22Rv1 (cell line): Measurements from ENCODE around the gene PLEKHM3.

Experiments used
- CTCF ChIP-seq: fragments of 450-650 bp; IDR thresholded peaks from 2 replicates; pipeline ENCODE4 v1.5.1; 2017; ENCODE audit warnings: mild to moderate bottlenecking
- ZFX ChIP-seq: fragments of 450-650 bp; IDR thresholded peaks from 2 replicates; pipeline ENCODE4 v1.6.1; 2017; ENCODE audit warnings: antibody characterized with exemption, borderline replicate concordance

- TF ChIP-seq CTCF, result no peak
- TF ChIP-seq ZFX, result no peak
These were observed 14.8 kb downstream of the PLEKHM3 start for GRCh38 chr2:208010506-208010905.
